GM19099 (cell line): ENCODE results near the gene PERP.

Source experiments
- POLR2A ChIP-seq: IDR thresholded peaks from 3 replicates; pipeline ENCODE4 v1.6.1; 2011; ENCODE audit warnings: low read depth; ENCODE audit not compliant: insufficient read length; ENCODE audit errors: extremely low read depth

PERP gene

DNA sequence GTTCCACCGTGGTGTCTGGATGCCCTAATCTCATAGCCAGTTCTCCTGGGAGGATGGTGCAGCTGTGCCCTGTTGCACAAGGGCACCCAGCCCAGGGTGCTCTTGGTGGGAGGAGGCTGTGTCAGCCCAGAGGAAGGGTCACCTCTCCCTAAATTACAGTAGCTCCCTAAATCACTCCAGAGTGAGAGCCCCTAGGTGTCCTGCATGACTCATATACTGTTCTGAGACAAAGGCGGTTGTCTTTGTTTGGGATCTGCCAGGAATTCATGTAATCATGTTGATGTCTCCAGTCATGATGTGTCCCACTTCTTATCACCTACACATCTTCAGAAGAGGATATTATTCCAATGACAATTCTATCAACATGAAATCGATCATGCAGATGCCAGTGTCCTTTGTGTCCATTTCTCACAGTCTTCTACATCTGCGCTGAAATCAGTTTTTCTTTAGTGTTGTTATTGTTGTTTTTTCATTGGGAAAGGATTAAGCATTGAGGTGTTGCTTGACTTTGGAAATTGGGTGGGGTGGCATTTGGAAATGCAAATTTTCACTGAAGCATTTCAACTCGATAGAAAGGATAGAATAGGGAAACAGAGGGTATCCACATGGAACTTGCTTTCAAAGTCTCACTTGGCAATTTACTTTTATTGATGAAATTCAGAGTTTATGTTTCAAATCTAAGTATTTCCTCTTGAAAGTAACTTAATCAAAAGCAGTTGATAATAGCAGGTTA, 19.5 kb downstream of the PERP start:
- no peak for TF ChIP-seq POLR2A

DNA sequence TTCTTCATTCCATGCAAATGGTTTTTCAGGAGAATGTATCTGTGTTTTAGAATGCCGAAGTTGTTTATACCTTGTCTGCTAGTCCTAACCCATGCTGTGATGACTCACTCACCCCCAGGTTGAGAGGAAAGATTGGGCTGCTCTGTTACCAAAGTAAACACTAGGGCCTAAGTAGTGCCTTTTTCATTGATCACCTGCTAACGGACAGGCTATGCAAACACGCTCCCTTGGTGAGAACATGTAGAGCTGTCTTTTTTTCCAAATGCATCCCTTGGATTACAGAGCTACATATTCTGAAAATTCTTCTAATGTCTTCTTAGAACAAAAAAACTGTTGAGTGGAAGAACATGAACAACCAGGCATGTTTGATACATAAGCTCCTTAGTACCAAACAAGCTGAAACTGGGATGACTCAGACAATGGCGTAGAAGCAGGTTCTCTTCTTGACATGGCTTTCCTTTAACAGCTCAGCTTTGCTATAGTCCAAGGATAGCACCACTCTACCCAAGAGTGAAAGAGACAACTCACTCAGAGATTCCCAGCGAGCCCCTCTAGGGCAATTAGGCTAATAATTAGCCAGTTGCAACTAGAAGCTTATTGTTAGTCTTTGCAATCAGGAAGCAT, 20.5 kb downstream of the PERP start:
- no peak for TF ChIP-seq POLR2A

- TF ChIP-seq POLR2A: no peak
Measured at GRCh38 chr6:138085839-138086222, 21.4 kb downstream of the PERP start.

GRCh38 chr6:138084904-138085838, 22.0 kb downstream of the PERP start:
- no peak for TF ChIP-seq POLR2A

DNA sequence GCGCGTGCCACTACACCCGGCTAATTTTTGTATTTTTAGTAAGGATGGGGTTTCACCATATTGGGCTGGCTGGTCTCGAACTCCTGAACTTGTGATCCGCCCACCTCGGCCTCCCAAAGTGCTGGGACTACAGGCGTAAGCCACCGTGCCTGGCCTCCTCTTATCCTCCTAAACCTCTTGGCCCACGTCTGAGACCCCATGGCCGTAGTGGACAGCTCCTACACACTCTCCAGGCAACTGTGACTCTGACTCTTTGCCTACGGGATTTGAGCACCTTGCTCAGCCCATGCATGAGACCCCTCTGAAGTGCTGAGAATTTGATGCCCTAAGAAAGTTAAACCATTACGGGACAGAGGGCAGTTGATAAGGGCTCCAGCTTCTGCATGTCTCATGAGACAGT, 25.0 kb downstream of the PERP start:
- TF ChIP-seq POLR2A: no peak

GRCh38 chr6:138078491-138078890, 28.7 kb downstream of the PERP start:
- no peak for TF ChIP-seq POLR2A

DNA sequence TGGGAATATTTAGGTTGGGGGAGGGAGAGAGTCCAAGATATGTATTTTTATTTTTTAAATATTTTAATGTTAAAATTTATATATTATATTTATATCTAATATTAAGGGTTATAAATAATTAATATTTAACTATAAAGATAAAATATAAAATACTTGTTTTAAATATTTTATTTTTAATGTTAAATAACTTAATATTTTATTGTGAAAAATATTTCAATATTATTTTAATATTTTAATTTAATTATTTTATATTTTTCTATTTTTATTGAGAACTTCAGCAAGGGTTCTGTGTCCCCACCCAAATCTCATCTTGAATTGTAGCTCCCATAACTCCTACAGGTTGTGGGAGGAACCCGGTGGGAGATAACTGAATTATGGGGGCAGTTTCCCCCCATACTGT, 34.0 kb downstream of the PERP start:
- TF ChIP-seq POLR2A: no peak

DNA sequence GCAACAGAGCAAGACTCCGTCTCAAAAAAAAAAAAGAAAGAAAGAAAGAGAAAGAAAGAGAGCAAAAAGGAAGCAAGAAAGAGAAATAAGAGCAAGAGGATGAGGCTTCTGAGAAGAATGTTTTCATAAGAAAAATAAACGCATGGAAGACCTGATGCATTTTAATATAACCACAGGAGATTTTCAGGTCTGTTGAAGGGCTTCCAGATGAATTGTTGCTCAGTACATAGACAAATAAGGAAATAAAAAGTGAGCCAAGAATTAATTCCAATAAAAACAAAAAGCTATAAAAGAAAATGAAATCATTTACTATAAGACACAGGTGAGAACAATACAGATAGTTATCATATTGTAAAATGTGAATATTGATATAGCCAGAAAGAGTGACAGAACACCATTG, 43.5 kb downstream of the PERP start:
- no peak for TF ChIP-seq POLR2A

- TF ChIP-seq POLR2A: no peak
Measured at GRCh38 chr6:138054982-138055381, 52.2 kb downstream of the PERP start.

DNA sequence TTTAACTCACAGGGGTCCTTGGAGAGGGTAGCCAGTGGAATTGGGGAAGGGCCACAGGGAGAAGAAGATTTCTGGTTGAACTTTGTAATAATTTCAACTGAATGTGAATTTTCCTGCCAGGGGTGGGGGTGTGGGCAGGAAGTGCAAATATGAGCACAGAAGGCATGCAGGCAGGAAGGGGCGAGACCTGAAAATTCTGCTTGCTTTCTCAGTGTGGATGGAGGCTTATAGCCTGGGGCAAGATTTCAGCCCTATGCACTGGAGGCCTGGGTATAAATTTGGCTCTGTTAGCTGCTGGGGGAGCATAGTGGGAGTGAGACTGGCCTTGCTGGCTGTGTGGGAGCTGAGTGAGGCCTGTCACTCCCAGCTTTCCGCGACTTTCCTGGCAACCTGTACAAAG, 54.4 kb downstream of the PERP start:
- TF ChIP-seq POLR2A: no peak

DNA sequence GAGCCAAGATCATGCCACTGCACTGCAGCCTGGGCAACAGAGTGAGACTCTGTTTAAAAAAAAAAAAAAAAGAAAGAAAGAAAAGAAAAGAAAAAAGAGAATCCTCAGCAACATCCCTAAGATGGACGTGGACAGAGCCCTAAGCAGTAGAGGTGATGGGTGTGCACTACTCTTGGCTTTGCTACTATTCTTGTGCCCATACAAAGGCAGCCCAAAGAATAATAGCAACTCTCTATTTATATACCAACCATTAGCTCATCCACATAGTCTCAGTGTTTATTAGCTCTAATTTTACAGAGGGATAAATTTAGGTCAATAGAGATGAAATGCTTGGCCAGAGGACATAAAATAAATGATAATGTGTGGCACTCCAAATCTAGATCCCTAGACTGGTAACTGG, 62.2 kb downstream of the PERP start:
- no peak for TF ChIP-seq POLR2A

DNA sequence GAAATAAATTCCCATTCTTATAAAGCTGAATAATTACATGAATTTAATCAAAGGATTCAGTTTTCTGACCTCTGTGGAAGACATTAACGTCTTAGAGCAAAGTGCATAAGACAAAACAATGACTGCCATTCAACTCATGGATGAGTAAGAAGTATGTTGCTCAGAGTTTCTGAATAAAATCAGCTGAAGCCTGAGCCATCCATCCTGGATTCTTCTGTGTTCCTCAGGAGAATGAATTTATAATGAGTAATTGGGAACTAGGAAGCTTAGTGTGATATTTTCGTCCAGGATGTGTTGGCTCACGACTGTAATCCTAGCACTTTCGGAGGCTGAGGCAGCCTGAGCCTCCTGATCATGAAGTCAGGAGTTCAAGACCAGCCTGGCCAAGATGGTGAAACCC, 62.8 kb downstream of the PERP start:
- TF ChIP-seq POLR2A: no peak
